ENCODE data around the gene TYSND1. TPM values are rescaled to one million over a fixed set of nuclear protein-coding genes. Genes with fewer than 3 reads are reported as not detected.

Gene TYSND1
- total RNA-seq, 1 donor from 2014 or later: 11.6 TPM

Other genes starting within 250 kb of the TYSND1 start
- 5.3 TPM for gene MACROH2A2, start 93.9 kb downstream of the TYSND1 start, total RNA-seq
- 14.5 TPM for gene AIFM2, start 13.9 kb downstream of the TYSND1 start, total RNA-seq
- gene SAR1A, start 23.8 kb upstream of the TYSND1 start, total RNA-seq: 56.3 TPM
- 59.1 TPM for gene PPA1, start 86.7 kb upstream of the TYSND1 start, total RNA-seq
- not detected for gene NPFFR1, start 137.3 kb upstream of the TYSND1 start, total RNA-seq
- gene LRRC20, start 235.9 kb upstream of the TYSND1 start, total RNA-seq: 16.6 TPM